Measurements from ENCODE around the gene ROBO2.

The ROBO2 gene

GRCh38 chr3:77052733-77053670, 13.1 kb downstream of the ROBO2 start:
- no peak for DNase-seq (ENCODE audit: low read depth in 4 of 4, low spot score in 1 of 4)

GRCh38 chr3:77053795-77054194, 13.9 kb downstream of the ROBO2 start:
- no peak for DNase-seq (ENCODE audit: low read depth in 4 of 4, low spot score in 1 of 4)

- no peak for DNase-seq (ENCODE audit: low read depth in 4 of 4, low spot score in 1 of 4)
Measured at GRCh38 chr3:77055841-77056341, 16.0 kb downstream of the ROBO2 start.

- no peak for DNase-seq (ENCODE audit: low read depth in 4 of 4, low spot score in 1 of 4)
Measured at GRCh38 chr3:77059354-77059753, 19.5 kb downstream of the ROBO2 start.

- DNase-seq (ENCODE audit: low read depth in 4 of 4, low spot score in 1 of 4) = no peak
Measured at GRCh38 chr3:77063423-77063822, 23.5 kb downstream of the ROBO2 start.

- no peak for DNase-seq (ENCODE audit: low read depth in 4 of 4, low spot score in 1 of 4)
Measured at GRCh38 chr3:77065750-77066149, 25.9 kb downstream of the ROBO2 start.

- DNase-seq (ENCODE audit: low read depth in 4 of 4, low spot score in 1 of 4) = no peak
Measured at GRCh38 chr3:77066829-77067228, 26.9 kb downstream of the ROBO2 start.

- no peak for DNase-seq (ENCODE audit: low read depth in 4 of 4, low spot score in 1 of 4)
Measured at GRCh38 chr3:77068808-77069207, 28.9 kb downstream of the ROBO2 start.

GRCh38 chr3:77071364-77071763, 31.5 kb downstream of the ROBO2 start:
- no peak for DNase-seq (ENCODE audit: low read depth in 4 of 4, low spot score in 1 of 4)

GRCh38 chr3:77071809-77072208, 31.9 kb downstream of the ROBO2 start:
- no peak for DNase-seq (ENCODE audit: low read depth in 4 of 4, low spot score in 1 of 4)

GRCh38 chr3:77072232-77072631, 32.3 kb downstream of the ROBO2 start:
- DNase-seq (ENCODE audit: low read depth in 4 of 4, low spot score in 1 of 4) = no peak

- no peak for DNase-seq (ENCODE audit: low read depth in 4 of 4, low spot score in 1 of 4)
Measured at GRCh38 chr3:77078279-77078678, 38.4 kb downstream of the ROBO2 start.

- DNase-seq (ENCODE audit: low read depth in 4 of 4, low spot score in 1 of 4) = no peak
Measured at GRCh38 chr3:77079988-77080610, 40.2 kb downstream of the ROBO2 start.

GRCh38 chr3:77081240-77081661, 41.4 kb downstream of the ROBO2 start:
- no peak for DNase-seq (ENCODE audit: low read depth in 4 of 4, low spot score in 1 of 4)

- no peak for DNase-seq (ENCODE audit: low read depth in 4 of 4, low spot score in 1 of 4)
Measured at GRCh38 chr3:77084511-77084910, 44.6 kb downstream of the ROBO2 start.

GRCh38 chr3:77086408-77086807, 46.5 kb downstream of the ROBO2 start:
- no peak for DNase-seq (ENCODE audit: low read depth in 4 of 4, low spot score in 1 of 4)

- no peak for DNase-seq (ENCODE audit: low read depth in 4 of 4, low spot score in 1 of 4)
Measured at GRCh38 chr3:77091809-77092208, 51.9 kb downstream of the ROBO2 start.

- no peak for DNase-seq (ENCODE audit: low read depth in 4 of 4, low spot score in 1 of 4)
Measured at GRCh38 chr3:77093101-77093500, 53.2 kb downstream of the ROBO2 start.

GRCh38 chr3:77096145-77096544, 56.2 kb downstream of the ROBO2 start:
- DNase-seq (ENCODE audit: low read depth in 4 of 4, low spot score in 1 of 4) = no peak

- DNase-seq (ENCODE audit: low read depth in 4 of 4, low spot score in 1 of 4) = no peak
Measured at GRCh38 chr3:77096966-77097890, 57.3 kb downstream of the ROBO2 start.
